GM23338 (cell line): Measurements from ENCODE around the gene PLS3. TPM values are rescaled to one million over a fixed set of nuclear protein-coding genes. Genes with fewer than 3 reads are reported as not detected.

ENCODE experiments used
- ATAC-seq: fragments of 200-7000 bp; cut with Tn5 transposase; 3 replicates; pipeline ENCODE4 v1.9.1; 2020
- DNase-seq: peaks from one replicate; pipeline ENCODE4 v3.0.0-alpha.2; 2015; ENCODE audit warnings: low spot score
- H2AFZ ChIP-seq: fragments of 200-600 bp; sonication (generic); 2 replicates; pipeline ENCODE4 v1.8.0; 2016; ENCODE audit warnings: antibody characterized with exemption, mild to moderate bottlenecking, moderate library complexity
- H3F3A ChIP-seq: fragments of 200-600 bp; sonication (generic); replicated peaks from 2 replicates; pipeline ENCODE4 v1.8.0; 2017; ENCODE audit warnings: antibody characterized with exemption, mixed run types, low read depth
- H3K27ac ChIP-seq: fragments of 200-600 bp; sonication (generic); 2 replicates; pipeline ENCODE4 v1.6.1; 2016; ENCODE audit warnings: low read depth
- H3K27me3 ChIP-seq: fragments of 200-600 bp; sonication (generic); 2 replicates; pipeline ENCODE4 v1.8.0; 2016; ENCODE audit warnings: mild to moderate bottlenecking, mixed run types, moderate library complexity; ENCODE audit not compliant: insufficient read depth
- H3K36me3 ChIP-seq: fragments of 200-600 bp; sonication (generic); 2 replicates; pipeline ENCODE4 v1.8.0; 2016; ENCODE audit warnings: mild to moderate bottlenecking; ENCODE audit not compliant: insufficient read depth
- H3K4me1 ChIP-seq: fragments of 200-600 bp; sonication (generic); 2 replicates; pipeline ENCODE4 v1.8.0; 2016; ENCODE audit warnings: mild to moderate bottlenecking, moderate library complexity; ENCODE audit not compliant: insufficient read depth
- H3K4me2 ChIP-seq: fragments of 200-600 bp; sonication (generic); 2 replicates; pipeline ENCODE4 v1.7.1; 2017; ENCODE audit warnings: mixed run types
- H3K4me3 ChIP-seq: fragments of 200-600 bp; sonication (generic); 2 replicates; pipeline ENCODE4 v1.6.1; 2016; ENCODE audit warnings: mixed run types
- H3K79me2 ChIP-seq: fragments of 200-600 bp; sonication (generic); replicated peaks from 2 replicates; pipeline ENCODE4 v1.8.0; 2017; ENCODE audit warnings: mild to moderate bottlenecking; ENCODE audit not compliant: insufficient read depth
- H3K9me2 ChIP-seq: fragments of 200-600 bp; sonication (generic); 2 replicates; pipeline ENCODE4 v1.8.0; 2017; ENCODE audit not compliant: insufficient read depth
- H4K20me1 ChIP-seq: fragments of 200-600 bp; sonication (generic); replicated peaks from 2 replicates; pipeline ENCODE4 v1.8.0; 2017; ENCODE audit warnings: mild to moderate bottlenecking; ENCODE audit not compliant: insufficient read depth
- H3K27ac Mint-ChIP-seq: 2 replicates; pipeline ENCODE4 v1.8.0; 2020; ENCODE audit warnings: inconsistent platforms, mild to moderate bottlenecking, moderate library complexity, mixed read lengths
- H3K27me3 Mint-ChIP-seq: 3 replicates; pipeline ENCODE4 v1.8.0; 2022; ENCODE audit warnings: low read depth, mild to moderate bottlenecking, moderate library complexity, mixed read lengths, inconsistent platforms; ENCODE audit not compliant: insufficient read depth, poor library complexity
- H3K36me3 Mint-ChIP-seq: 3 replicates; pipeline ENCODE4 v1.8.0; 2021; ENCODE audit warnings: low read depth, mild to moderate bottlenecking, inconsistent platforms, moderate library complexity, mixed read lengths
- H3K4me1 Mint-ChIP-seq: 3 replicates; pipeline ENCODE4 v1.8.0; 2020; ENCODE audit warnings: mild to moderate bottlenecking, inconsistent platforms, mixed read lengths
- H3K4me3 Mint-ChIP-seq: 3 replicates; pipeline ENCODE4 v1.8.0; 2021; ENCODE audit warnings: moderate library complexity, mild to moderate bottlenecking, inconsistent platforms, mixed read lengths
- H3K9me3 Mint-ChIP-seq: 3 replicates; pipeline ENCODE4 v1.8.0; 2020; ENCODE audit warnings: moderate library complexity, mild to moderate bottlenecking, inconsistent platforms, mixed read lengths
- CTCF ChIP-seq, 2 experiments: fragments of 200-600 bp in 1 of 2; sonication (generic) in 1 of 2; conservative IDR thresholded peaks; 2 replicates each; pipeline versions ENCODE4 v1.5.1 to v1.6.1; 2016 to 2017; ENCODE audit warnings: antibody characterized with exemption in 2 of 2, low read depth in 2 of 2, mild to moderate bottlenecking in 2 of 2, moderate library complexity in 1 of 2
- EZH2 ChIP-seq: fragments of 200-600 bp; sonication (generic); IDR thresholded peaks from one replicate; pipeline ENCODE4 v1.8.0; 2017; ENCODE audit warnings: antibody characterized with exemption, mild to moderate bottlenecking, low read depth; ENCODE audit not compliant: unreplicated experiment
- EZH2phosphoT487 ChIP-seq: fragments of 200-600 bp; sonication (generic); IDR thresholded peaks from one replicate; pipeline ENCODE4 v1.8.1; 2018; ENCODE audit warnings: antibody characterized with exemption; ENCODE audit not compliant: unreplicated experiment
- NANOG ChIP-seq: IDR thresholded peaks from 2 replicates; pipeline ENCODE4 v1.6.1; 2016; ENCODE audit warnings: antibody characterized with exemption, borderline replicate concordance
- POLR2AphosphoS5 ChIP-seq: IDR thresholded peaks from 2 replicates; pipeline ENCODE4 v1.6.1; 2016; ENCODE audit warnings: antibody characterized with exemption, low read depth
- REST ChIP-seq: IDR thresholded peaks from one replicate; pipeline ENCODE4 v1.6.1; 2018; ENCODE audit warnings: antibody characterized with exemption; ENCODE audit not compliant: unreplicated experiment
- STAT1 ChIP-seq: IDR thresholded peaks from one replicate; pipeline ENCODE4 v1.6.1; 2016; ENCODE audit warnings: antibody characterized with exemption; ENCODE audit not compliant: unreplicated experiment
- ZNF114 ChIP-seq: fragments of 250-450 bp; sonication (Bioruptor Pico); IDR thresholded peaks from 2 replicates; pipeline ENCODE4 v1.5.0; 2020; ENCODE audit warnings: mild to moderate bottlenecking, moderate library complexity
- ZNF462 ChIP-seq: fragments of 250-450 bp; sonication (Bioruptor Pico); IDR thresholded peaks from 2 replicates; pipeline ENCODE4 v1.5.0; 2020; ENCODE audit warnings: mild to moderate bottlenecking, moderate library complexity
- polyA plus RNA-seq: library from polyadenylated mRNA; unstranded; fragments of >200 nt; fragmentation: Nextera tagmentation; extraction: Ambion mirVana; gene quantifications from 2 replicates; pipeline ENCODE4 v1.2.1, GENCODE V29; 2016
- total RNA-seq: library from RNA; depleted of rRNA; stranded (reverse); fragments of >200 nt; shearing (Covaris generic); gene quantifications from 2 replicates; pipeline ENCODE4 v1.2.3, GENCODE V29; 2014

PLS3 gene
- total and polyA plus RNA-seq, 2 experiments from 2014 or later = 81.6 to 128 TPM

GRCh38 chrX:115583496-115584004, 22.6 kb downstream of the PLS3 start (continued):
- no peak for TF ChIP-seq NANOG
- TF ChIP-seq CTCF (conservative IDR thresholded peaks at IDR 0.05; ENCODE audit: low read depth in 2 of 2) = no peak
- no peak for TF ChIP-seq STAT1
- TF ChIP-seq ZNF462 (CRISPR knock-in tag) = no peak
- no peak for TF ChIP-seq EZH2phosphoT487
- no peak for TF ChIP-seq POLR2AphosphoS5

GRCh38 chrX:115584696-115585095, 23.7 kb downstream of the PLS3 start:
- Mint-ChIP-seq H3K4me3 (no peak overlapping the region), H3K36me3 (peaks cover 7% of the 10 kb centered on the region; the same call in 2 of the 3 replicates), H3K27ac (no peak overlapping the region), H3K4me1 (peaks cover 30% of the 10 kb centered on the region), H3K9me3 (no peaks in the 10 kb centered on the region), H3K27me3 (peaks cover 2% of the 10 kb centered on the region)
- Histone ChIP-seq H3K79me2 (peaks cover 93% of the 10 kb centered on the region), H3K9me2 (no peaks in the 10 kb centered on the region), H4K20me1 (0 out of 2 replicates have a peak, but pooled peaks cover 4% of the 10 kb centered on the region), H3K4me1 (peaks cover 34% of the 10 kb centered on the region), H3K27ac (no peak overlapping the region), H2AFZ (no peak overlapping the region), H3K27me3 (no peaks in the 10 kb centered on the region), H3F3A (no peaks in the 10 kb centered on the region), H3K4me2 (no peak overlapping the region; the same call in 1 of the 2 replicates), H3K4me3 (no peak overlapping the region), H3K36me3 (no peaks in the 10 kb centered on the region)
- ATAC-seq (no peak), DNase-seq (no peak)
- no peak for TF ChIP-seq ZNF114 (CRISPR knock-in tag)
- TF ChIP-seq REST = no peak
- no peak for TF ChIP-seq CTCF (conservative IDR thresholded peaks at IDR 0.05; ENCODE audit: low read depth in 2 of 2)
- no peak for TF ChIP-seq EZH2
- no peak for TF ChIP-seq NANOG
- TF ChIP-seq POLR2AphosphoS5 = no peak
- TF ChIP-seq EZH2phosphoT487 = no peak
